Fibroblast of mammary gland (primary cell): ENCODE measurements around the gene GRIFIN.

Source experiments
- DNase-seq: peaks from one replicate; pipeline ENCODE4 v3.0.0-alpha.2; 2010; ENCODE audit warnings: low read depth
- H3K4me3 ChIP-seq: 2 replicates; pipeline ENCODE4 v1.5.1; 2011; ENCODE audit warnings: low read depth, mild to moderate bottlenecking, low read length, moderate library complexity; ENCODE audit not compliant: control insufficient read depth
- CTCF ChIP-seq: conservative IDR thresholded peaks from 2 replicates; pipeline ENCODE4 v1.5.1; 2011; ENCODE audit warnings: low read depth, low read length, inconsistent platforms; ENCODE audit not compliant: control insufficient read depth, insufficient read depth

The GRIFIN gene

DNA sequence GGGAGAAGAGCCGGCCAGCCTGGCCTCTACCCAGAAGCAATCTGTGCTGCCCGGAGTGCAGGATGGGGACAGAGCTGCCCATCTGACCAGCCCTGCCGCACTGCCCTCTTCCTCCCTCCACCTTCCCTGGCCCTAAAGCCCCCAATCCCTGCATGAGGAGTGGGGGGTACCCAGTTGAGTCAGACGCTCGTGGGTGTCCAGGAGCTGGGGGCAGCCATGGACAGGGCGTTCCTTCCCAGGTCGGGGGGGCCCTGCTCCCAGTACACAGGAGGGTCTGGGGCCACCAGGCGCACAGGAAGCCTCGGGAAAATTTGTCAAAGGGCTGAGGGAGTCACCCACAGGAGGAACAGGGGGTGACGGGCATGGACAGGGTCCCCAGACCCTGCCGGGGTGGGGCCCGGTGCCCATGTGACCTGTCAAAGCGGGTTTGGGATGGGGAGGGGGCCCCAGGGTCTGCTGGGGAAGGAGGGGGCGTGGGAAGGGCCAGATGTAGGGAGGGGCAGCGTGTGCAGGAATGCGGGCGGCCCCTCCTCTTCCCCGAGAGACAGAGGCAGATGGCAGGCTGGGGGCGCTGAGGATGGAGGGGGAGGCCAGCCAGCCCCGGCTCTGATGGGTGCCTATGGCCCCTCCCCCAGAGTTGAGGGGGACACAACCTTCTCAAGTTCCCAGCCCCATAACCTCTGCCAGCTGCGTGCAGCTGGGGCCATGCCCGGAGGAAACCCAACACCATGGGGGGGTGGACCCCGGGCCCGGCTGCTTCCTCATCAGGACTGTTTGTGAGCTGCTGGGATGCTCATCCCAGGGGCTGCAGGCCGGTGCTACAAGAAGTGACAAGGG lies 21.5 kb upstream of the GRIFIN start:
- no peak for DNase-seq
- H3K4me3 ChIP-seq = no peak overlapping the region
- TF ChIP-seq CTCF = no peak

- DNase-seq = no peak
- no peak overlapping the region for H3K4me3 ChIP-seq
- TF ChIP-seq CTCF = no peak
Observed at GRCh38 chr7:2497065-2497464, 20.9 kb upstream of the GRIFIN start.

DNA sequence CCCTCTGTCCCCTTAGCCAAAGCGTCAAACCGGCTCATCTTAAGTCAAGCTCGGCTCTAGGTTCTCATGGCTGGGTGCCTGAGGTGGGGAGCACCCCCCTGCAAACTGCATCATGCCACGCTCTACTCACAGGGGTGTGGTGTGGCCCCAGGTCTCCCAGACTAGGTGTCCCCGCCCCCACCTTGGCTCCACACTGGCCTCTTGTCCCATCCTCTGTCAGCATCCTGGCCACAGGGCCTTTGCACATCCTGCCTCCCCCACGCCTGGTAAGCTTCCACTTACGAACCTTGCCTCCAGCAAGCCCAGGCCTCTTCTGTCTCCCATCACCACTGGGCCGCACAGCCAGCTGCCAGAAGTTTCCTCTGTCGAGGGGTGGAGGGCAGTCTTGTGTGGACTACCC lies 20.2 kb upstream of the GRIFIN start:
- TF ChIP-seq CTCF = no peak
- DNase-seq = no peak
- H3K4me3 ChIP-seq = no peak overlapping the region

- no peak for TF ChIP-seq CTCF
- H3K4me3 ChIP-seq = no peak overlapping the region
- DNase-seq = no peak
Observed at GRCh38 chr7:2495418-2496299, 19.5 kb upstream of the GRIFIN start.

GRCh38 chr7:2494191-2495130 lies 18.3 kb upstream of the GRIFIN start:
- TF ChIP-seq CTCF = no peak
- no peak for DNase-seq
- H3K4me3 ChIP-seq = no peak overlapping the region
